Activated T-cell treated with anti-CD3 and anti-CD28 coated beads, Interleukin-2, amount 50 U/mL, for 4 hours (primary cell): ENCODE data around the gene GEN1. TPM values are rescaled to one million over a fixed set of nuclear protein-coding genes. Genes with fewer than 3 reads are reported as not detected.

Experiments
- ATAC-seq, 2 donors: fragments of 200-7000 bp; cut with Tn5 transposase; one replicate each; pipeline ENCODE4 v1.10.0; 2021
- DNase-seq: peaks from one replicate; pipeline ENCODE4 v3.0.0-alpha.2; 2020
- H3K27me3 Mint-ChIP-seq: one replicate; pipeline ENCODE4 v1.8.0; 2021; ENCODE audit warnings: low read depth, mixed read lengths
- H3K36me3 Mint-ChIP-seq: one replicate; pipeline ENCODE4 v1.8.0; 2022; ENCODE audit warnings: mixed read lengths; ENCODE audit not compliant: insufficient read depth
- H3K4me1 Mint-ChIP-seq: one replicate; pipeline ENCODE4 v1.8.0; 2021; ENCODE audit warnings: low read depth, mixed read lengths
- H3K4me3 Mint-ChIP-seq: one replicate; pipeline ENCODE4 v1.8.0; 2021; ENCODE audit warnings: mild to moderate bottlenecking, moderate library complexity, mixed read lengths
- H3K9me3 Mint-ChIP-seq: one replicate; pipeline ENCODE4 v1.8.0; 2021; ENCODE audit warnings: mixed read lengths
- total RNA-seq, 3 donors: library from RNA; stranded (reverse); gene quantifications; one replicate each; pipeline ENCODE4 v1.2.1, GENCODE V29; 2021

The GEN1 gene
- total RNA-seq = 10 to 100 TPM; 14.1 to 24.2 (median 21.6) TPM

DNA sequence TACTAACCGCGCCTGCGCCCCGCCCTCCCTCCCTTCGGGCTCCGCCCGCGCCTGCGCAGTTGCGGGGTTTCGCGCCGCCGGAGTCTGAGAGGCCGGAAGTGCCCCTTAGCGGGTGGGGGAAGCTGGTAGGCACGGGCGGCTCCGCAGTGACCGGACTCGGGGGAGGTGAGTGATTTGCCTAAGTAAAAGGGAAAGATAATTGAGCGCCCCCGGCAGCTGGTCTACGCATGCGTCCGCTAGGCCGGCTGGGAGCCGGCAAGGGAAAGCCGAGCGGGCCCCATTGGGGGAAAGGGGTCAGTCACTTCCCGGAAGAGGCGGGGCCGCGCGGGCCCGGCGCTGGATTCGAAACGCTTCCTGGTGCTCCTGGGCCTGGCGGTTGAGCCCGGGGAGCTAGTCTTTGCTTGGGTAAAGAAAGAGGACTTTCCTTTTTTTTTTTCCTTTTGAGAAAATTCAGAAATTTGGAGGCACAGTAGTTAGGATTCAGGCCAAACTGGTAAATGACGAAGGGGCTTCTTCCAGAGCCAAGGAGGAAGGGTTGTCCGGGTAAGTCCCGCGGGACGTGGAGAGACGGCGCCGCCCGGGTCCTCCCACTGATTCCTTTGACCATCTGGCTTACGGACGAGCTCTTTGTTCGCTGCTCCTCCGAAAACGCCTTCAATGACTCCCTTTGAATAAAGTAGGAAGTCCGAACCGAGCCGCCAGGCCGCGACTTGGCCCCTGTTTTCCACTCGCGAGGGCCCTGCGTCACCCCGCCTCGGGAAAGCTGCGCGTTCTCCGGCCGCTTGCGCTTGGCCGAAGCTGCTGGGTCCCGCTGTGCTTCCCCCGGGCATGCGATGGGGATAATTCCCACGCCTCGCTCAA lies at the start of gene GEN1, which contains the start of gene SMC6:
TSS of gene GEN1 (plus strand) at position 336 of the 861 bp plus-strand sequence. CDS start 5,806 bp downstream, outside the sequence.
TSS of gene SMC6 (minus strand) at position 8 of the 861 bp plus-strand sequence. CDS start 7,864 bp downstream, outside the sequence.
- DNase-seq = peak; percentile 87
- Mint-ChIP-seq H3K4me3 (peak within 1 kb of the TSS; percentile 96), H3K9me3 (no peaks in the 10 kb centered on the region), H3K36me3 (no peaks in the 10 kb centered on the region), H3K27me3 (no peaks in the 10 kb centered on the region), H3K4me1 (peaks cover 31% of the 10 kb centered on the region)
- ATAC-seq = peak; percentile 85 to 90

GRCh38 chr2:17706845-17707244 lies 47.1 kb upstream of the GEN1 start:
- Mint-ChIP-seq H3K4me3 (no peak overlapping the region), H3K4me1 (no peaks in the 10 kb centered on the region)

GRCh38 chr2:17708501-17708900 lies 45.4 kb upstream of the GEN1 start:
- no peak overlapping the region for H3K4me3 Mint-ChIP-seq
- ATAC-seq = no peak
- peaks cover 29% of the 10 kb centered on the region for H3K36me3 Mint-ChIP-seq
- no peak for DNase-seq
- no peaks in the 10 kb centered on the region for H3K27me3 Mint-ChIP-seq
- H3K4me1 Mint-ChIP-seq = no peaks in the 10 kb centered on the region
- no peaks in the 10 kb centered on the region for H3K9me3 Mint-ChIP-seq

More at GRCh38 chr2:17706845-17707244, 47.1 kb upstream of the GEN1 start:
- Mint-ChIP-seq H3K9me3 (no peaks in the 10 kb centered on the region), H3K36me3 (peaks cover 23% of the 10 kb centered on the region), H3K27me3 (no peaks in the 10 kb centered on the region)
- DNase-seq = no peak
- ATAC-seq = no peak

DNA sequence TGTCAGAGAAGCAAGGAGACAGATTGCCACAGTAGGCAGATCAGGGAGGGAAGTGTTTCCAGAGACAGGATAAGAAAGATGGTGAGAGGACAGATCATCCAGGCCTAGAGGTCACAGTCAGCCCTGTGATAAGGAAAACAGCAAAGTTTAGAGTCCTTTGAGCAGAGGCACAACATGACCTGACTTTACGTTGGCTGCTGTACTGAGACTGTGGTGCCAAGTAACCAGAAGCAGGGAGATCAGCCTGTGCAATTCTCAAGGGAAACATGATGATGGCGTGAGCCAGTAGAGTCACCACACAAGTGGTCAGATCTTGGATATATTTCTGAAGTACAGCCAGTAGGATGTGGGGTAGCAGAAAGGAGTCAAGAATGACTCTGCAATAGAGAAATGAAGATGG lies 44.0 kb upstream of the GEN1 start:
- Mint-ChIP-seq H3K4me1 (no peaks in the 10 kb centered on the region), H3K27me3 (no peaks in the 10 kb centered on the region), H3K36me3 (peaks cover 28% of the 10 kb centered on the region), H3K4me3 (no peak overlapping the region), H3K9me3 (no peaks in the 10 kb centered on the region)
- DNase-seq = no peak
- ATAC-seq = no peak

DNA sequence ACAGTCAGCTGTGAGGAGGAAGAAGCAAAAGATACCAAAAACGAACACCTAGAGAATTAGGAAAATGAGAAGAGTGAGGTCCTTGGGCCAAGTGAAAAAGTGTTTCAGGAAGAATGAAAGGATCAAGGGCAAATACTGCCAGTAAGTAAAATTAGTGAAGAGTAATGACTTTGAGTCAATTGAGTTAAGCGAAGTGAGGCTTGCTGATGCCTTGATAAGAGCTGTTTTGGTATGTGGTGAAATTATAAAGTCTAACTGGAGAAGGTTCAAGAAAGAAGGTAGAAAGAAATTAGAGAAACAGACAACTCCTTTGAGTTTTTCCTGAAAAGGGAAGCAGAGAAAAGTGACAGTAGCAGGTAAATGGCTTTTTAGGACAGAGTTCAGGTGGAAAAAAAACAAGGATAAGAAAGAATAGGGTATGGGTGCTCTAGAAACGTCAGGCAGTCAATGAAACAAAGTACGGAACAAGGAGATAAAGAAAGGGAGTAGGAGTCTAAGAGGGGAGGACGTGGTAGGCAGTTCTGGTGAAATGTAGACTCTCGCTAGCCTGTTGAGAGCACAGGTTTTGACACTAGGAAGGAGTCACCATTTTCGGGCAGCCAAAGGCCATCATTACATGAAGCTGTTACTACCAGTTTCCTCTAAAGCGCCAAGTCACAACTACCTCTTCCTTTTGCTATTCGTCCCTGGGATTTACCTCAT lies 43.2 kb upstream of the GEN1 start:
- Mint-ChIP-seq H3K27me3 (no peaks in the 10 kb centered on the region), H3K4me1 (no peaks in the 10 kb centered on the region), H3K9me3 (no peaks in the 10 kb centered on the region), H3K36me3 (peaks cover 30% of the 10 kb centered on the region), H3K4me3 (no peak overlapping the region)
- ATAC-seq = no peak
- no peak for DNase-seq

DNA sequence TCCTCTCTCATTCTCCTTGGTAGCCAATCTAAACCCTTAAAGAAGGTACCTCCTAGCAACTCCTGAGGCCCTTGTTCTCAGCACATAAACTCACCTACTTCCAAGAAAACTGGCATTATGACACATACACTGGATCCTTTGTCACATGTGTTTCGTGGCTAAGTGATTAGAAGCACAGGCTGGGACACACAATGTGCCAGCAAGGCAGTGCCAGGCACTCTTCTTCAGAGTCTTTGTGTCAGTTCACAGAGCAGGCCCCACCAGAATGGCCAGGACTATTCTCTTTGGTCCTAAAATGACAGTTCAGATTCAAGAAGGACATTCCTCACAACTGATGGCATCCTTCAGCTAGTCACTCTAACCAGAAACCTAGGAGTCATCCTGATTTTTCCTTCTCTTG lies 40.6 kb upstream of the GEN1 start:
- H3K27me3 Mint-ChIP-seq = no peaks in the 10 kb centered on the region
- no peak for ATAC-seq
- no peaks in the 10 kb centered on the region for H3K9me3 Mint-ChIP-seq
- H3K4me1 Mint-ChIP-seq = no peaks in the 10 kb centered on the region
- DNase-seq = no peak
- H3K36me3 Mint-ChIP-seq = peaks cover 22% of the 10 kb centered on the region
- H3K4me3 Mint-ChIP-seq = no peak overlapping the region

- ATAC-seq (no peak), DNase-seq (no peak)
- H3K36me3 Mint-ChIP-seq = peaks cover 30% of the 10 kb centered on the region
- no peak overlapping the region for H3K4me3 Mint-ChIP-seq
- H3K4me1 Mint-ChIP-seq = no peaks in the 10 kb centered on the region
- H3K9me3 Mint-ChIP-seq = no peaks in the 10 kb centered on the region
- no peaks in the 10 kb centered on the region for H3K27me3 Mint-ChIP-seq
Observed at GRCh38 chr2:17717666-17718065, 36.3 kb upstream of the GEN1 start.

- no peaks in the 10 kb centered on the region for H3K27me3 Mint-ChIP-seq
- H3K9me3 Mint-ChIP-seq = no peaks in the 10 kb centered on the region
- H3K36me3 Mint-ChIP-seq = peaks cover 22% of the 10 kb centered on the region
- DNase-seq (no peak), ATAC-seq (no peak)
- H3K4me3 Mint-ChIP-seq = no peak overlapping the region
- H3K4me1 Mint-ChIP-seq = no peaks in the 10 kb centered on the region
Observed at GRCh38 chr2:17718689-17719088, 35.2 kb upstream of the GEN1 start.

- H3K9me3 Mint-ChIP-seq = no peaks in the 10 kb centered on the region
- no peaks in the 10 kb centered on the region for H3K4me1 Mint-ChIP-seq
- DNase-seq (no peak), ATAC-seq (no peak)
- H3K4me3 Mint-ChIP-seq = no peak overlapping the region
- peaks cover 15% of the 10 kb centered on the region for H3K36me3 Mint-ChIP-seq
- no peaks in the 10 kb centered on the region for H3K27me3 Mint-ChIP-seq
Observed at GRCh38 chr2:17719562-17720371, 34.2 kb upstream of the GEN1 start.

DNA sequence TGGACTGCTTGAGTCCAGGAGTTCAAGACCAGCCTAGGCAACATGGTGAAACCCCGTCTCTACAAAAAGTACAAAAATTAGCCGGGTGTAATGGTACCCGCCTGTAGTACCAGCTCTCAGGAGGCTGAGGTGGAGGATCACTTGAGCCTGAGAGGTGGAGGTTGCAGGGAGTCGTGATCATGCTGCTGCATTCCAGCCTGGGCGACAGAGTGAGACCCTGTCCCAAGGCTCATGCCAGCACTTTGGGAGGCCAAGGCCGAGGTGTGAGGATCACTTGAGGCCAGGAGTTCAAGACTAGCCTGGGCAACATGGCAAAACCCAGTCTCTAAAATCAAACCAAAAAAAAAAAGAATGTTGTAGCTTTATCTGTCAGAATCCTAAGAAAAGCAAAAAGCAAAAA lies 25.7 kb upstream of the GEN1 start:
- H3K9me3 Mint-ChIP-seq = no peaks in the 10 kb centered on the region
- no peak overlapping the region for H3K4me3 Mint-ChIP-seq
- no peaks in the 10 kb centered on the region for H3K4me1 Mint-ChIP-seq
- peaks cover 19% of the 10 kb centered on the region for H3K36me3 Mint-ChIP-seq
- ATAC-seq (no peak), DNase-seq (no peak)
- H3K27me3 Mint-ChIP-seq = no peaks in the 10 kb centered on the region

GRCh38 chr2:17729880-17730279 lies 24.1 kb upstream of the GEN1 start:
- ATAC-seq (no peak), DNase-seq (no peak)
- H3K27me3 Mint-ChIP-seq = no peaks in the 10 kb centered on the region
- no peak overlapping the region for H3K4me3 Mint-ChIP-seq
- H3K36me3 Mint-ChIP-seq = peaks cover 23% of the 10 kb centered on the region
- no peaks in the 10 kb centered on the region for H3K4me1 Mint-ChIP-seq
- H3K9me3 Mint-ChIP-seq = no peaks in the 10 kb centered on the region

- Mint-ChIP-seq H3K36me3 (peaks cover 31% of the 10 kb centered on the region), H3K4me1 (no peaks in the 10 kb centered on the region), H3K27me3 (no peaks in the 10 kb centered on the region), H3K4me3 (no peak overlapping the region), H3K9me3 (no peaks in the 10 kb centered on the region)
- DNase-seq (no peak), ATAC-seq (no peak)
Observed at GRCh38 chr2:17733599-17733998, 20.3 kb upstream of the GEN1 start.

- Mint-ChIP-seq H3K27me3 (no peaks in the 10 kb centered on the region), H3K9me3 (no peaks in the 10 kb centered on the region), H3K36me3 (peaks cover 40% of the 10 kb centered on the region), H3K4me3 (no peak overlapping the region), H3K4me1 (peaks cover 2% of the 10 kb centered on the region)
- ATAC-seq (no peak), DNase-seq (no peak)
Observed at GRCh38 chr2:17735864-17736263, 18.1 kb upstream of the GEN1 start.

- DNase-seq (no peak), ATAC-seq (no peak)
- Mint-ChIP-seq H3K9me3 (no peaks in the 10 kb centered on the region), H3K4me3 (no peak overlapping the region), H3K4me1 (peaks cover 2% of the 10 kb centered on the region), H3K36me3 (peaks cover 38% of the 10 kb centered on the region), H3K27me3 (no peaks in the 10 kb centered on the region)
Observed at GRCh38 chr2:17736989-17737388, 16.9 kb upstream of the GEN1 start.
